Psoas muscle (tissue), 8 donors: Measurements from ENCODE around the gene PPFIBP2. TPM values are rescaled to one million over a fixed set of nuclear protein-coding genes. Genes with fewer than 3 reads are reported as not detected.
"Not testable (repeated sequence)": the region's sequence is repeated elsewhere in the genome, so short reads cannot be mapped to it uniquely, and the experiment has no call there.

Experiments
- ATAC-seq, 4 donors: fragments of 200-7000 bp; cut with Tn5 transposase; one replicate each; pipeline ENCODE4 v1.9.1; 2020; ENCODE audit warnings: moderate library complexity in 3 of 4, mild to moderate bottlenecking in 2 of 4
- DNase-seq, 2 donors: peaks; one replicate each; pipeline ENCODE4 v3.0.0-alpha.2; 2020
- H3K27ac ChIP-seq: fragments of 200-600 bp; one replicate; pipeline ENCODE4 v1.8.0; 2022
- H3K27me3 ChIP-seq, 3 donors: fragments of 200-600 bp in 1 of 3; one replicate each; pipeline versions ENCODE4 v1.6.1 to v1.8.0; 2013 to 2022; ENCODE audit warnings: low read length in 2 of 3, mild to moderate bottlenecking in 2 of 3, moderate library complexity in 1 of 3; ENCODE audit not compliant: insufficient read depth in 3 of 3
- H3K36me3 ChIP-seq, 2 donors: fragments of 200-600 bp in 1 of 2; one replicate each; pipeline versions ENCODE4 v1.6.1 to v1.8.0; 2013 to 2022; ENCODE audit warnings: low read depth in 1 of 2, mild to moderate bottlenecking in 1 of 2, moderate library complexity in 1 of 2; ENCODE audit not compliant: insufficient read depth in 1 of 2
- H3K4me1 ChIP-seq: fragments of 200-600 bp; one replicate; pipeline ENCODE4 v1.8.0; 2022
- H3K4me3 ChIP-seq: fragments of 200-600 bp; one replicate; pipeline ENCODE4 v1.8.0; 2022; ENCODE audit warnings: mild to moderate bottlenecking
- H3K9me3 ChIP-seq: fragments of 200-600 bp; one replicate; pipeline ENCODE4 v1.8.0; 2022
- CTCF ChIP-seq: fragments of 200-600 bp; IDR thresholded peaks from one replicate; pipeline ENCODE4 v1.8.0; 2022; ENCODE audit warnings: antibody characterized with exemption
- WGBS, 3 donors: extraction: QIAGEN DNeasy Blood & Tissue Kit; methylation state at CpG; one replicate each; pipeline versions ENCODE4 v1.1.6 to v1.1.7; 2013; 5-methylcytosine and 5-hydroxymethylcytosine counted together
- intact Hi-C, 2 donors: fragments of 100-400 bp; cut with DNase I; formaldehyde crosslinking; loops; one replicate each; pipeline versions ENCODE4 v1.11.0 to v1.14.2; 2022
- polyA plus RNA-seq, 3 donors: library from polyadenylated mRNA; stranded (reverse); fragments of 200-250 nt; gene quantifications; one replicate each; pipeline ENCODE4 v1.2.3, GENCODE V29; 2013
- total RNA-seq, 4 donors: library from RNA; stranded (reverse); fragmentation: NEBNext Ultra II Directional in 2 of 4; extraction: Animal tissue kit (Norgen Biotek cat#: 25700) in 2 of 4; gene quantifications; one replicate each; pipeline versions ENCODE4 v1.2.1 to v1.2.4, GENCODE V29; 2021 to 2023
- donor health status: healthy with polysubstance abuse.
- donor health status: DM: no; HTN: no; CAD: no; lungs with moderate emphysema.
- donor health status: Bipolar disorder and iron deficiency.
- donor health status: healthy.
- donor health status: DM: yes; HTN: yes; CAD: no.
- donor health status: DM: no; HTN: no; CAD: no.
- donor health status: DM: no; HTN: no; CAD: no.
- donor health status: DM: yes; HTN: yes; CAD: no.

PPFIBP2 gene
- total and polyA plus RNA-seq, 7 donors = 7.4 to 54.8 (median 19.7) TPM

- ATAC-seq = peak in 3 of 4 donors; percentile 20 to 36 (median 31)
Measured at GRCh38 chr11:7656704-7657103, 142.9 kb downstream of the PPFIBP2 start.

GRCh38 chr11:7657306-7658025 is 143.7 kb downstream of the PPFIBP2 start:
- intact Hi-C loops = loop anchor here (2.0 to 10.0 kb wide), 2 partner anchors 87 to 213 kb away; no protein-coding TSS in a partner anchor
- peak; percentile 43 for TF ChIP-seq CTCF
- peak; percentile 55 to 78 for DNase-seq

More at GRCh38 chr11:7656704-7657103, 142.9 kb downstream of the PPFIBP2 start:
- H3K9me3 ChIP-seq = no peaks in the 10 kb centered on the region
- no peak overlapping the region for H3K27ac ChIP-seq
- TF ChIP-seq CTCF = no peak
- 66 to 81% (median 74%) methylated on average over 11 of the region's 11 CpGs for WGBS, 3 donors
- H3K4me1 ChIP-seq = no peaks in the 10 kb centered on the region
- H3K27me3 ChIP-seq = no peaks in the 10 kb centered on the region
- DNase-seq = no peak
- H3K36me3 ChIP-seq = peaks cover 4 to 61% of the 10 kb centered on the region in 2 donors
- H3K4me3 ChIP-seq = no peak overlapping the region
- intact Hi-C loops = loop anchor here (2.0 to 10.0 kb wide), 2 partner anchors 86 to 212 kb away; no protein-coding TSS in a partner anchor

GRCh38 chr11:7663531-7663930 is 149.7 kb downstream of the PPFIBP2 start:
- H3K9me3 ChIP-seq, DNase-seq, H3K27me3 ChIP-seq, H3K27ac ChIP-seq, H3K4me3 ChIP-seq, intact Hi-C loops, ATAC-seq, H3K4me1 ChIP-seq: not testable (repeated sequence)
- H3K36me3 ChIP-seq = peaks cover 3 to 37% of the 10 kb centered on the region in 2 donors
- 85 to 88% (median 87%) methylated on average over 5 to 16 of the region's 16 CpGs for WGBS, 3 donors

More at GRCh38 chr11:7657306-7658025, 143.7 kb downstream of the PPFIBP2 start:
- 54 to 61% (median 59%) methylated on average over 15 of the region's 15 CpGs for WGBS, 3 donors
- peak; percentile 81 to 98 (median 95) for ATAC-seq
- H3K4me3 ChIP-seq = no peak overlapping the region
- no peaks in the 10 kb centered on the region for H3K9me3 ChIP-seq
- H3K4me1 ChIP-seq = no peaks in the 10 kb centered on the region
- H3K27me3 ChIP-seq = no peaks in the 10 kb centered on the region
- H3K27ac ChIP-seq = no peak overlapping the region
- H3K36me3 ChIP-seq = peaks cover 4 to 53% of the 10 kb centered on the region in 2 donors

- intact Hi-C loops = loop anchor here (5.0 kb wide), 2 partner anchors 98 to 153 kb away; partner anchors contain the start of gene PPFIBP2 (in 1 of the 2)
- 79 to 90% (median 80%) methylated on average over 6 of the region's 6 CpGs for WGBS, 3 donors
- DNase-seq = no peak
Measured at GRCh38 chr11:7664867-7665266, 151.1 kb downstream of the PPFIBP2 start.

More at GRCh38 chr11:7664867-7665266, 151.1 kb downstream of the PPFIBP2 start:
- no peak for TF ChIP-seq CTCF
- H3K4me1 ChIP-seq = no peaks in the 10 kb centered on the region
- H3K4me3 ChIP-seq = no peak overlapping the region
- ATAC-seq = no peak
- H3K27ac ChIP-seq = no peak overlapping the region
- H3K9me3 ChIP-seq = no peaks in the 10 kb centered on the region
- H3K36me3 ChIP-seq = peaks cover 3 to 45% of the 10 kb centered on the region in 2 donors
- no peaks in the 10 kb centered on the region for H3K27me3 ChIP-seq
